BJ (cell line): ENCODE results near the gene SDCCAG8. TPM values are rescaled to one million over a fixed set of nuclear protein-coding genes. Genes with fewer than 3 reads are reported as not detected.

Source experiments
- CTCF ChIA-PET: fragments of 350-600 bp; formaldehyde crosslinking; extraction: SDS; loops from one replicate; lab custom pipeline; 2021; ENCODE audit warnings: antibody characterized with exemption, inconsistent platforms; lab: Yijun Ruan, JAX
- POLR2A ChIA-PET: fragments of 300-600 bp; sonication (Branson Sonifier 250); formaldehyde crosslinking; extraction: SDS; loops from one replicate; lab custom pipeline; 2021; ENCODE audit warnings: antibody characterized with exemption; lab: Charles Lee
- DNase-seq: peaks from one replicate; pipeline ENCODE4 v3.0.0-alpha.2; 2011; ENCODE audit warnings: low read depth
- H3K27me3 ChIP-seq: 2 replicates; pipeline ENCODE4 v1.6.0; 2011; ENCODE audit warnings: low read length; ENCODE audit not compliant: control insufficient read depth, insufficient read depth
- H3K36me3 ChIP-seq: 2 replicates; pipeline ENCODE4 v1.5.1; 2011; ENCODE audit warnings: low read length; ENCODE audit not compliant: control insufficient read depth, insufficient read depth
- H3K4me3 ChIP-seq: 2 replicates; pipeline ENCODE4 v1.5.1; 2011; ENCODE audit warnings: low read depth, mild to moderate bottlenecking, control low read depth, low read length
- CTCF ChIP-seq: IDR thresholded peaks from 2 replicates; pipeline ENCODE4 v1.5.1; 2011; ENCODE audit warnings: low read depth, mild to moderate bottlenecking, control low read depth, inconsistent platforms, low read length, moderate library complexity; ENCODE audit not compliant: insufficient read depth
- polyA plus RNA-seq: library from polyadenylated mRNA; depleted of rRNA; stranded (reverse); fragments of >200 nt; gene quantifications from 2 replicates; pipeline ENCODE4 v1.2.3, GENCODE V29; 2011

Gene SDCCAG8
- polyA plus RNA-seq, 1 experiment, result 17.0 TPM

GRCh38 chr1:243375596-243375995 lies 119.8 kb downstream of the SDCCAG8 start:
- ChIA-PET CTCF (no interaction called here), POLR2A (no interaction called here)
- Histone ChIP-seq H3K4me3 (no peak overlapping the region), H3K27me3 (no peaks in the 10 kb centered on the region), H3K36me3 (no peaks in the 10 kb centered on the region; the same call in 1 of the 2 replicates)
- no peak for DNase-seq
- TF ChIP-seq CTCF, result no peak

- CTCF ChIA-PET, result no interaction called here
- no peak for DNase-seq
- no peaks in the 10 kb centered on the region; the same call in 1 of the 2 replicates for H3K36me3 ChIP-seq
- POLR2A ChIA-PET, result no interaction called here
- no peak for TF ChIP-seq CTCF
- H3K4me3 ChIP-seq, result no peak overlapping the region
- H3K27me3 ChIP-seq, result no peaks in the 10 kb centered on the region
These were observed 122.8 kb downstream of the SDCCAG8 start for GRCh38 chr1:243378669-243379068.

GRCh38 chr1:243379208-243379607 lies 123.4 kb downstream of the SDCCAG8 start:
- POLR2A ChIA-PET, result no interaction called here
- Histone ChIP-seq H3K4me3 (no peak overlapping the region), H3K36me3 (no peaks in the 10 kb centered on the region; the same call in 1 of the 2 replicates), H3K27me3 (no peaks in the 10 kb centered on the region)
- no peak for DNase-seq
- CTCF ChIA-PET, result no interaction called here
- TF ChIP-seq CTCF, result no peak

GRCh38 chr1:243379706-243380105 lies 123.9 kb downstream of the SDCCAG8 start:
- Histone ChIP-seq H3K36me3 (no peaks in the 10 kb centered on the region; the same call in 1 of the 2 replicates), H3K4me3 (no peak overlapping the region), H3K27me3 (no peaks in the 10 kb centered on the region)
- DNase-seq, result no peak
- TF ChIP-seq CTCF, result no peak
- ChIA-PET POLR2A (no interaction called here), CTCF (no interaction called here)

- no peak for TF ChIP-seq CTCF
These were observed 132.4 kb downstream of the SDCCAG8 start for GRCh38 chr1:243388276-243388675.

More at GRCh38 chr1:243388276-243388675, 132.4 kb downstream of the SDCCAG8 start:
- POLR2A ChIA-PET, result no interaction called here
- CTCF ChIA-PET, result no interaction called here
- Histone ChIP-seq H3K4me3 (no peak overlapping the region), H3K27me3 (no peaks in the 10 kb centered on the region), H3K36me3 (no peaks in the 10 kb centered on the region)
- DNase-seq, result no peak
